Measurements from ENCODE around the gene TRMT6. TPM values are rescaled to one million over a fixed set of nuclear protein-coding genes. Genes with fewer than 3 reads are reported as not detected.

The TRMT6 gene
- polyA plus RNA-seq, 3 donors, result 9.3 to 11.0 (median 10.6) TPM

GRCh38 chr20:5990946-5991345, 40.6 kb upstream of the TRMT6 start:
- TF ChIP-seq CTCF (IDR thresholded peaks at IDR 0.05), result no peak
- Histone ChIP-seq H3K4me2 (replicated peaks; ENCODE audit: extremely low read depth, low read length, poor library complexity, severe bottlenecking) (no peak overlapping the region), H3K4me3 (replicated peaks in 1 of 3; ENCODE audit: low read depth in 2 of 3, low read length in 3 of 3) (no peak overlapping the region), H2AFZ (ENCODE audit: insufficient read depth, low read depth, low read length, poor library complexity, severe bottlenecking) (no peak overlapping the region), H3K4me1 (ENCODE audit: control insufficient read depth in 1 of 2, insufficient read depth in 2 of 2, low read length in 2 of 2) (no peaks in the 10 kb centered on the region), H3K9ac (ENCODE audit: insufficient read depth, low read length, poor library complexity, severe bottlenecking) (no peak overlapping the region), H3K79me2 (ENCODE audit: insufficient read depth, low read length) (no peaks in the 10 kb centered on the region), H4K20me1 (ENCODE audit: insufficient read depth, low read length) (no peaks in the 10 kb centered on the region), H3K9me3 (replicated peaks in 1 of 2; ENCODE audit: control insufficient read depth in 1 of 2, insufficient read depth in 1 of 2, low read length in 2 of 2) (no peaks in the 10 kb centered on the region), H3K27ac (ENCODE audit: low read depth in 1 of 2, low read length in 2 of 2) (no peak overlapping the region), H3K36me3 (replicated peaks in 1 of 2; ENCODE audit: control insufficient read depth in 1 of 2, insufficient read depth in 2 of 2, low read length in 2 of 2) (peaks cover 18 to 85% of the 10 kb centered on the region in 2 donors), H3K27me3 (ENCODE audit: control insufficient read depth in 2 of 2, insufficient read depth in 2 of 2, low read length in 2 of 2) (no peaks in the 10 kb centered on the region)
- intact Hi-C loops (cut with micrococcal nuclease), result no loop called here
- H3K27ac Mint-ChIP-seq, result no peak overlapping the region
- DNase-seq, result no peak
- H3K4me3 Mint-ChIP-seq, result no peak overlapping the region
- no peaks in the 10 kb centered on the region for H3K27me3 Mint-ChIP-seq (ENCODE audit: low read depth in 3 of 3)
- WGBS (ENCODE audit: insufficient coverage), result 96% methylated on average over 2 of the region's 3 CpGs
- no peaks in the 10 kb centered on the region for H3K9me3 Mint-ChIP-seq
- H3K36me3 Mint-ChIP-seq, result peaks cover 38 to 52% of the 10 kb centered on the region in 2 donors
- H3K4me1 Mint-ChIP-seq, result no peaks in the 10 kb centered on the region

- Mint-ChIP-seq H3K36me3 (peaks cover 37 to 47% of the 10 kb centered on the region in 2 donors), H3K9me3 (no peaks in the 10 kb centered on the region), H3K27me3 (ENCODE audit: low read depth in 3 of 3) (no peaks in the 10 kb centered on the region), H3K27ac (no peak overlapping the region), H3K4me1 (no peaks in the 10 kb centered on the region), H3K4me3 (no peak overlapping the region)
- no peak for DNase-seq
- H3K4me1 ChIP-seq (ENCODE audit: control insufficient read depth in 1 of 2, insufficient read depth in 2 of 2, low read length in 2 of 2), result no peaks in the 10 kb centered on the region
- H4K20me1 ChIP-seq (ENCODE audit: insufficient read depth, low read length), result no peaks in the 10 kb centered on the region
- no peak overlapping the region for H3K9ac ChIP-seq (ENCODE audit: insufficient read depth, low read length, poor library complexity, severe bottlenecking)
- no peak overlapping the region for H2AFZ ChIP-seq (ENCODE audit: insufficient read depth, low read depth, low read length, poor library complexity, severe bottlenecking)
- intact Hi-C loops (cut with micrococcal nuclease), result no loop called here
- WGBS (ENCODE audit: insufficient coverage), result no CpG with 5 or more reads among the region's 1 CpG
- H3K4me3 ChIP-seq (replicated peaks in 1 of 3; ENCODE audit: low read depth in 2 of 3, low read length in 3 of 3), result no peak overlapping the region
- no peaks in the 10 kb centered on the region for H3K79me2 ChIP-seq (ENCODE audit: insufficient read depth, low read length)
- no peaks in the 10 kb centered on the region for H3K9me3 ChIP-seq (replicated peaks in 1 of 2; ENCODE audit: control insufficient read depth in 1 of 2, insufficient read depth in 1 of 2, low read length in 2 of 2)
- no peak for TF ChIP-seq CTCF (IDR thresholded peaks at IDR 0.05)
- no peak overlapping the region for H3K27ac ChIP-seq (ENCODE audit: low read depth in 1 of 2, low read length in 2 of 2)
- H3K36me3 ChIP-seq (replicated peaks in 1 of 2; ENCODE audit: control insufficient read depth in 1 of 2, insufficient read depth in 2 of 2, low read length in 2 of 2), result peaks cover 18 to 87% of the 10 kb centered on the region in 2 donors
- H3K27me3 ChIP-seq (ENCODE audit: control insufficient read depth in 2 of 2, insufficient read depth in 2 of 2, low read length in 2 of 2), result no peaks in the 10 kb centered on the region
- H3K4me2 ChIP-seq (replicated peaks; ENCODE audit: extremely low read depth, low read length, poor library complexity, severe bottlenecking), result no peak overlapping the region
Measured at GRCh38 chr20:5989539-5989938, 39.2 kb upstream of the TRMT6 start.
